DOHH2 (cell line): ENCODE measurements around the gene TMEM253.

Experiments used
- CTCF ChIP-seq: fragments of 200-600 bp; sonication (generic); IDR thresholded peaks from one replicate; pipeline ENCODE4 v1.5.1; 2014; ENCODE audit warnings: antibody characterized with exemption, mild to moderate bottlenecking, low read depth, low read length; ENCODE audit not compliant: poor library complexity, severe bottlenecking
- EZH2phosphoT487 ChIP-seq: fragments of 200-600 bp; sonication (generic); IDR thresholded peaks from 2 replicates; pipeline ENCODE4 v1.6.1; 2017; ENCODE audit warnings: borderline replicate concordance, mild to moderate bottlenecking, antibody characterized with exemption, low read length, moderate library complexity, mixed read lengths

GRCh38 chr14:21070083-21070609, 30.7 kb upstream of the TMEM253 start, which contains the start of gene ARHGEF40:
- TF ChIP-seq CTCF, result no peak
- TF ChIP-seq EZH2phosphoT487, result no peak
